Stimulated activated CD8-positive, alpha-beta memory T cell treated with anti-CD3 and anti-CD28 coated beads, Interleukin-15, amount 100 ng/mL, for 48 hours (primary cell): ENCODE data around the gene TENM3.

ENCODE experiments used
- DNase-seq, 2 donors: peaks; one replicate each; pipeline ENCODE4 v3.0.0-alpha.2; 2020; ENCODE audit warnings: low read depth in 2 of 2

TENM3 gene

GRCh38 chr4:182680234-182680653 lies 437.0 kb downstream of the TENM3 start:
- DNase-seq: no peak

- no peak for DNase-seq
Observed at GRCh38 chr4:182683661-182684060, 440.5 kb downstream of the TENM3 start.

- no peak for DNase-seq
Observed at GRCh38 chr4:182684796-182685195, 441.6 kb downstream of the TENM3 start.

GRCh38 chr4:182688081-182688480 lies 444.9 kb downstream of the TENM3 start:
- DNase-seq: no peak

GRCh38 chr4:182694551-182694950 lies 451.3 kb downstream of the TENM3 start:
- DNase-seq: no peak

GRCh38 chr4:182695009-182695408 lies 451.8 kb downstream of the TENM3 start:
- DNase-seq: no peak

GRCh38 chr4:182695842-182696241 lies 452.6 kb downstream of the TENM3 start:
- DNase-seq: no peak

GRCh38 chr4:182697094-182697493 lies 453.9 kb downstream of the TENM3 start:
- DNase-seq: no peak

- DNase-seq: no peak
Observed at GRCh38 chr4:182698212-182698611, 455.0 kb downstream of the TENM3 start.

GRCh38 chr4:182699201-182699600 lies 456.0 kb downstream of the TENM3 start:
- DNase-seq: no peak

GRCh38 chr4:182699795-182700194 lies 456.6 kb downstream of the TENM3 start:
- no peak for DNase-seq

GRCh38 chr4:182700362-182701160 lies 457.4 kb downstream of the TENM3 start:
- DNase-seq: no peak

- no peak for DNase-seq
Observed at GRCh38 chr4:182704077-182704476, 460.9 kb downstream of the TENM3 start.

GRCh38 chr4:182704948-182705347 lies 461.7 kb downstream of the TENM3 start:
- DNase-seq: no peak

GRCh38 chr4:182705389-182705788 lies 462.2 kb downstream of the TENM3 start:
- no peak for DNase-seq

GRCh38 chr4:182711211-182711610 lies 468.0 kb downstream of the TENM3 start:
- DNase-seq: no peak

GRCh38 chr4:182715548-182715947 lies 472.3 kb downstream of the TENM3 start:
- DNase-seq: no peak

- DNase-seq: no peak
Observed at GRCh38 chr4:182716192-182716591, 473.0 kb downstream of the TENM3 start.

GRCh38 chr4:182717788-182718583 lies 474.8 kb downstream of the TENM3 start:
- DNase-seq: no peak

- DNase-seq: no peak
Observed at GRCh38 chr4:182724414-182724813, 481.2 kb downstream of the TENM3 start.

GRCh38 chr4:182729516-182729915 lies 486.3 kb downstream of the TENM3 start:
- no peak for DNase-seq

- no peak for DNase-seq
Observed at GRCh38 chr4:182730791-182731190, 487.6 kb downstream of the TENM3 start.

GRCh38 chr4:182736207-182736606 lies 493.0 kb downstream of the TENM3 start:
- no peak for DNase-seq
